Measurements from ENCODE around the gene CHGA. TPM values are rescaled to one million over a fixed set of nuclear protein-coding genes. Genes with fewer than 3 reads are reported as not detected.

The CHGA gene
- total RNA-seq, 4 donors from 2014 or later, result 116 to 425 (median 310) TPM

DNA sequence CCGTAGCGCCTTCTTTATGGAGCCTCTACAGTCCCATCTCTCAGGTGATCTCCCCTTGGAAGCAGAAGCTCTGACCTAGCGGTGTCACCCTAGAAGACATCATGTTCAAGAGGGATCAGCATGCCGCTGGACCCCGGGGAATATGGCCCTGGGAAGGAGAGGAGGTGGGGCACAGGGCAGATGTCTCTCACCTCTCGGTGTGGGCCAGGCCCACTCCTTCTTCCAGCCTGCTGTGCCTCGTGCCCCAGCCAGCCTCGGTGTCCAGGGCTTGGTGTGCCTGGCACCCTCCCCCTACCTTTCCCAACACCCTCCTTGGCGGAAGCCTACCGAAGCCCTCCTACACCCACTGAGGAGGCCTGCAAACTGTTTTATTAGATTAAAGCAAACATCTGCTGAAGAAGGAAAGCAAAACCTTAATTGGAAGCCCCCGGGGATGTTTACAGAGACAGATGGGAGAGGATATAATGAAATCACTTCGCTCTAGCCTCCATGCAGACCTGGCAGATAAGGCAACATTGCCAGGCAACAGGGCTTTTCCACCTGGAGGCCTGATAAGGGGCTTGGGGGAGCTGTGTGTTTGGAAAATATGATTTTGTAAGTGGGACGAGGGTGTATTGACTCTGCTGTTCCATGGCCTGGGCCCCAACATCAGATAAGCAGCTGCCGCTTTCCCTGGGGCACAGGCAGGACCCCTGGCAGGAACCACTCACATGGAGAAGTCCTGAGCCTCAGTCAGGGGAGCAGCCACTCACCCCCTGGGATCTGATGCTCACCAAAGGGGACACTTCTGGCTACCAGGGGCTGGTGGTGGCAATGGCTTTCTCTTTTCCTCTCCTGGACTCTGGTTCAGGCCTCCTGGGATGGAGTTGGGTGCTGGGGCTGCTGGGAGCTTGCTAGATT is 5.7 kb upstream of the CHGA start:
- Histone ChIP-seq H3K9me3 (no peaks in the 10 kb centered on the region), H3K4me3 (no peak overlapping the region), H3K27me3 (no peaks in the 10 kb centered on the region), H3K36me3 (no peaks in the 10 kb centered on the region), H3K4me1 (no peaks in the 10 kb centered on the region), H3K27ac (no peak overlapping the region)
- TF ChIP-seq POLR2A (IDR thresholded peaks at IDR 0.05), result no peak
- TF ChIP-seq, protein P1, sequence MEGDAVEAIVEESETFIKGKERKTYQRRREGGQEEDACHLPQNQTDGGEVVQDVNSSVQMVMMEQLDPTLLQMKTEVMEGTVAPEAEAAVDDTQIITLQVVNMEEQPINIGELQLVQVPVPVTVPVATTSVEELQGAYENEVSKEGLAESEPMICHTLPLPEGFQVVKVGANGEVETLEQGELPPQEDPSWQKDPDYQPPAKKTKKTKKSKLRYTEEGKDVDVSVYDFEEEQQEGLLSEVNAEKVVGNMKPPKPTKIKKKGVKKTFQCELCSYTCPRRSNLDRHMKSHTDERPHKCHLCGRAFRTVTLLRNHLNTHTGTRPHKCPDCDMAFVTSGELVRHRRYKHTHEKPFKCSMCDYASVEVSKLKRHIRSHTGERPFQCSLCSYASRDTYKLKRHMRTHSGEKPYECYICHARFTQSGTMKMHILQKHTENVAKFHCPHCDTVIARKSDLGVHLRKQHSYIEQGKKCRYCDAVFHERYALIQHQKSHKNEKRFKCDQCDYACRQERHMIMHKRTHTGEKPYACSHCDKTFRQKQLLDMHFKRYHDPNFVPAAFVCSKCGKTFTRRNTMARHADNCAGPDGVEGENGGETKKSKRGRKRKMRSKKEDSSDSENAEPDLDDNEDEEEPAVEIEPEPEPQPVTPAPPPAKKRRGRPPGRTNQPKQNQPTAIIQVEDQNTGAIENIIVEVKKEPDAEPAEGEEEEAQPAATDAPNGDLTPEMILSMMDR (IDR thresholded peaks at IDR 0.05), result no peak
- no peak for DNase-seq

DNA sequence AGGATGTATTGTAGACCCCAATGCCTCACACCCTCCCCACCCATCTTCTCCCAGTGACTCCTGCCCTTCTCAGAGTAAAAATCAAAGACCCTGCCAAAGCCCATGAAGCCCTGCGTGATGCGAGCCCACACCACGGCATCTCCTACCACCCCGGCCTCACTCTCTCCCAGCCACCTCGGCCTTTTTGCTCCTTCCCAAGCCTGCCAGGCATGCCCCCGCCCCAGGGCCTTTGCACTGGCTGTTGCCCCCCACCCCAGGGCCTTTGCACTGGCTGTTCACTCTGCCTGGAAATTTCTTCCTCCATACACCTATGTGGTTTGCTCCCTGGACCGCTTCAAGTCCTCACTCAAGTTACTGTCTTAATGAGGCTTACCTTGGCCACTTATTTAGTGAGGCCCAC is 5.0 kb upstream of the CHGA start:
- no peaks in the 10 kb centered on the region for H3K36me3 ChIP-seq
- no peak for DNase-seq
- H3K9me3 ChIP-seq, result no peaks in the 10 kb centered on the region
- TF ChIP-seq, protein P1 (IDR thresholded peaks at IDR 0.05), result no peak
- TF ChIP-seq POLR2A (IDR thresholded peaks at IDR 0.05), result no peak
- no peak overlapping the region for H3K4me3 ChIP-seq
- no peaks in the 10 kb centered on the region for H3K27me3 ChIP-seq
- peaks cover 0 to under 1% (median under 1%) of the 10 kb centered on the region in 4 donors for H3K4me1 ChIP-seq
- no peak overlapping the region for H3K27ac ChIP-seq

DNA sequence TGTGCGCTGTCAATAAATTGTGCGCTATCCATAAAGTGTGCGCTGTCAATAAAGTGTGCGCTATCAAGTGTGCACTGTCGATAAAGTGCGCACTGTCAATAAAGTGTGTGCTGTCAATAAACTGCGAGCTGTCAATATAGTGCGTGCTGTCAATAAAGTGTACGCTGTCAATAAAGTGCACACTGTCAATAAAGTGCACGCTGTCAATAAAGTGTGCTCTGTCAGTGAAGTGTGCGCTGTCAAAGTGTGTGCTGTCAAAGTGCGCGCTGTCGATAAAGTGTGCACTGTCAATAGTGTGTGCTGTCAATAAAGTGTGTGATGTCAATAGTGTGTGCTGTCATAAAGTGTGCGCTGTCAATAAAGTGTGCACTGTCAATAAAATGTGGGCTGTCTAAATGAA is 2.9 kb upstream of the CHGA start:
- Histone ChIP-seq H3K9me3 (no peaks in the 10 kb centered on the region), H3K4me1 (peaks cover 0 to 6% (median 3%) of the 10 kb centered on the region in 4 donors), H3K36me3 (no peaks in the 10 kb centered on the region), H3K4me3 (no peak overlapping the region), H3K27ac (no peak overlapping the region), H3K27me3 (no peaks in the 10 kb centered on the region)
- DNase-seq, result no peak
- no peak for TF ChIP-seq POLR2A (IDR thresholded peaks at IDR 0.05)
- TF ChIP-seq, protein P1 (IDR thresholded peaks at IDR 0.05), result no peak

DNA sequence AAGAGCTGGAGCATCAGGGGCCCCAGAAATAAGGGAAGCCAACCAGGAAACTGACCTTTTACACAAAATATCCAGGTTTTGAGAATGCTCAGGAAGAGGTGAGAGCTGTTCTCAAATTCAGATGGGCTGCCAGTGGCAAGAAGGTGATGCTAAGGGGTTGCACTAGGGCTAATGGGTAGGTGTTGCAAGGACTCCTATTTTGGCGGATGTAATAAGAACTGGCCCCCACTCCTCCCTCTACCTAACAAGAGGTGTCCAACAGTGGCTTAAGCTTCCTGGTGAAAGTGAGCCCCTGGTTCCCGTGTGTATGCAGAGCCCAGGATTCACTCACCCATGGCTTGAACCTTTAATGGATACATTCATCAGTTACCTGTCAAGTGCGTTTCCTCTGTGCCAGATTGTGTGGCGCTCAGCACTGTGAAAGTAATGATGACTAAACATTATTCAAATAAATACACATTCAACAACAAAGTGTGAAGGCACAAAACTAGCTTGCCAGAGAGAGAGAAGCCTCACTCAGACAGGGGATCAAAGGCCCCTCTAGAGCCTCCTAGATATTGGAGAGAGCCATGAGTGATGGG is 705 bp upstream of the CHGA start:
- no peak for DNase-seq
- H3K27me3 ChIP-seq, result no peaks in the 10 kb centered on the region
- TF ChIP-seq, protein P1 (IDR thresholded peaks at IDR 0.05), result no peak
- TF ChIP-seq POLR2A (IDR thresholded peaks at IDR 0.05), result no peak
- no peak overlapping the region for H3K4me3 ChIP-seq
- H3K36me3 ChIP-seq, result no peaks in the 10 kb centered on the region
- H3K9me3 ChIP-seq, result no peaks in the 10 kb centered on the region
- H3K27ac ChIP-seq, result no peak overlapping the region
- peaks cover 0 to 6% (median 3%) of the 10 kb centered on the region in 4 donors for H3K4me1 ChIP-seq

DNA sequence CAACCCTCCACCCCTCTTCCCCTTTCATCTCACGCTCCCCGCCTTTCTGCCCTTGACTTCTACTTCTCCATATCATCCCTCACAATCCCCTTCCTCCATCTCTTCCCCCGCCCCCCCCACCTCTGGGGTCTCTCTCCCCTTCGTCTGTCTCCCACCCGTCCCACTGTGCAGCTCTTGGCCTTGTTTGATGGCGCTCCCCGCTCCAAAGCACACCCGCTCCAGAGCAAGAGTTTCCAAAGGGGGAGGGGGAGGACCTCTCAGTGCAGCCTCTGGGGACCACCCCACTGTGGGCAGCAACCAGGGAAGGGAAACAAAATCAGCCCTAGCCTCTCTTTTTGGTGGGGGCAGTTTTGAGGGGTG is 774 bp downstream of the CHGA start:
- DNase-seq, result no peak
- Histone ChIP-seq H3K27me3 (no peaks in the 10 kb centered on the region), H3K4me1 (peaks cover 0 to 6% (median 3%) of the 10 kb centered on the region in 4 donors), H3K4me3 (no peak overlapping the region), H3K36me3 (no peaks in the 10 kb centered on the region), H3K9me3 (no peaks in the 10 kb centered on the region), H3K27ac (no peak overlapping the region)
- no peak for TF ChIP-seq POLR2A (IDR thresholded peaks at IDR 0.05)

DNA sequence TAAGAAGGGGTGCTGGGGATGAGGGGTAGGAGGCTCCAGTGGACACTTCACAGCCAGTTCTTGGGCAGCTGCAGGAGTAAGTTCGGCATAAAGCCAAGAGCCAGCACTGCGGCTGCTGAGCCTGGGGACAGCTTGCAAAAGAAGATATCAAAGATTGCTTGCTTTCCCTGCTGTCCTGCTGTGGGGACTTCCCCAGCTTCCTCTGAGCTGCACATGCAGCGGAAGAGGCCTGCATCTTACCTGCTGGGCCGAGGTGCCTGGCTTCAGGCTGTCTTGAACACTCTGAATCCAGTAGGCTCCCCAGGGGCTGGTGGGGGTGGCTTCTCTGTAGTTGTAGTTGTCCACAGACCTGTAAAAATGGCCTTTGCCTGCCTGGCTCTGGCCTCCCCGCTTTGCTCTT is 1.3 kb downstream of the CHGA start:
- Histone ChIP-seq H3K4me3 (no peak overlapping the region), H3K36me3 (no peaks in the 10 kb centered on the region), H3K27ac (no peak overlapping the region), H3K4me1 (peaks cover 0 to 6% (median 3%) of the 10 kb centered on the region in 4 donors), H3K9me3 (no peaks in the 10 kb centered on the region), H3K27me3 (no peaks in the 10 kb centered on the region)
- DNase-seq, result no peak
- TF ChIP-seq POLR2A (IDR thresholded peaks at IDR 0.05), result no peak
- TF ChIP-seq, protein P1 (IDR thresholded peaks at IDR 0.05), result no peak

Data from Peyer's patch (tissue), 4 donors.